ENCODE measurements around the gene S100G.

- no peak for TF ChIP-seq CTCF (IDR thresholded peaks at IDR 0.05)
- no peak for TF ChIP-seq POLR2A (IDR thresholded peaks at IDR 0.05)
Observed at GRCh38 chrX:16612257-16612897, 37.6 kb upstream of the S100G start.
